HCT116 (cell line): ENCODE measurements around the gene CYP2B6. TPM values are rescaled to one million over a fixed set of nuclear protein-coding genes. Genes with fewer than 3 reads are reported as not detected.
"Not testable (repeated sequence)": the region's sequence is repeated elsewhere in the genome, so short reads cannot be mapped to it uniquely, and the experiment has no call there.

Source experiments
- ATAC-seq: fragments of 200-7000 bp; cut with Tn5 transposase; 2 replicates; pipeline ENCODE4 v1.9.1; 2020; ENCODE audit warnings: mild to moderate bottlenecking, moderate library complexity
- BruUV-seq: library from RNA; stranded (reverse); fragments of 400-500 nt; replicated peaks from 2 replicates; lab custom pipeline; 2021; lab: Mats Ljungman, UMichigan
- CTCF ChIA-PET: fragments of 300-600 bp; sonication (Branson Sonifier 250); formaldehyde crosslinking; loops from one replicate; lab custom pipeline; 2021; ENCODE audit warnings: antibody characterized with exemption; lab: Charles Lee
- POLR2A ChIA-PET: fragments of 300-600, 350-600 bp; sonication (Branson Sonifier 250); formaldehyde crosslinking; loops from one replicate; lab custom pipeline; 2021; ENCODE audit warnings: antibody characterized with exemption; lab: Charles Lee
- RAD21 ChIA-PET, 2 experiments: fragments of 300-600 bp; sonication (Branson Sonifier 250); formaldehyde crosslinking; loops; one replicate each; lab custom pipeline; 2023; ENCODE audit warnings: low total read pairs in 2 of 2; ENCODE audit not compliant: uncharacterized antibody in 2 of 2, unreplicated experiment in 2 of 2, low non-redundant PET in 1 of 2; lab: Charles Lee
- DNase-seq: peaks from one replicate; pipeline ENCODE4 v3.0.0-alpha.2; 2010; ENCODE audit warnings: low read depth, low spot score
- H2AFZ ChIP-seq: fragments of 200-600 bp; shearing (Covaris generic), sonication (generic); 2 replicates; pipeline ENCODE4 v1.6.1; 2017; ENCODE audit warnings: low read depth, mixed run types, mixed read lengths, antibody characterized with exemption, low read length; ENCODE audit not compliant: poor library complexity, severe bottlenecking
- H3K27ac ChIP-seq: 2 replicates; pipeline ENCODE4 v1.5.1; 2012; ENCODE audit warnings: low read depth, low read length
- H3K27me3 ChIP-seq: fragments of 200-600 bp; sonication (generic); 2 replicates; pipeline ENCODE4 v1.6.1; 2016; ENCODE audit warnings: mixed run types, low read length, mixed read lengths; ENCODE audit not compliant: insufficient read depth
- H3K36me3 ChIP-seq, 2 experiments: fragments of 200-500 bp in 1 of 2; fragments of 200-600 bp in 1 of 2; sonication (Bioruptor generic) in 1 of 2; sonication (generic) in 1 of 2; 2 replicates each; pipeline versions ENCODE4 v1.5.1 to v1.6.1; 2014 to 2016; ENCODE audit warnings: low read length in 2 of 2, inconsistent platforms in 1 of 2, mixed read lengths in 1 of 2, mixed run types in 1 of 2; ENCODE audit not compliant: insufficient read depth in 2 of 2, control insufficient read depth in 1 of 2
- H3K4me1 ChIP-seq, 2 experiments: fragments of 200-600 bp in 1 of 2; sonication (generic) in 1 of 2; 2 replicates each; pipeline versions ENCODE4 v1.5.1 to v1.6.1; 2012 to 2017; ENCODE audit warnings: low read length in 2 of 2, inconsistent platforms in 1 of 2, mild to moderate bottlenecking in 1 of 2, mixed read lengths in 1 of 2, mixed run types in 1 of 2, moderate library complexity in 1 of 2; ENCODE audit not compliant: insufficient read depth in 2 of 2, control insufficient read depth in 1 of 2
- H3K4me2 ChIP-seq: fragments of 200-600 bp; sonication (generic); 2 replicates; pipeline ENCODE4 v1.6.1; 2017; ENCODE audit warnings: mixed run types, low read length, mixed read lengths
- H3K4me3 ChIP-seq, 2 experiments: fragments of 200-600 bp in 1 of 2; sonication (generic) in 1 of 2; replicated peaks in 1 of 2; 2 replicates each; pipeline ENCODE4 v1.5.1; 2011 to 2016; ENCODE audit warnings: low read length in 2 of 2, control low read depth in 1 of 2, low read depth in 1 of 2, mild to moderate bottlenecking in 1 of 2, mixed read lengths in 1 of 2, mixed run types in 1 of 2
- H3K79me2 ChIP-seq: fragments of 200-600 bp; sonication (generic); 2 replicates; pipeline ENCODE4 v1.6.1; 2017; ENCODE audit warnings: mild to moderate bottlenecking, mixed run types, low read length, moderate library complexity, mixed read lengths; ENCODE audit not compliant: insufficient read depth
- H3K9ac ChIP-seq: fragments of 200-600 bp; sonication (generic); 2 replicates; pipeline ENCODE4 v1.6.1; 2016; ENCODE audit warnings: low read length, mixed read lengths
- H3K9me2 ChIP-seq: fragments of 200-600 bp; sonication (generic), shearing (Covaris generic); 2 replicates; pipeline ENCODE4 v1.6.1; 2017; ENCODE audit warnings: mixed run types, mild to moderate bottlenecking, moderate library complexity; ENCODE audit not compliant: insufficient read depth
- H3K9me3 ChIP-seq, 2 experiments: fragments of 200-500 bp in 1 of 2; fragments of 200-600 bp in 1 of 2; sonication (Bioruptor generic) in 1 of 2; sonication (generic) in 1 of 2; 2 replicates each; pipeline ENCODE4 v1.6.1; 2014 to 2017; ENCODE audit warnings: low read length in 2 of 2, mixed read lengths in 2 of 2, inconsistent platforms in 1 of 2, low read depth in 1 of 2, mild to moderate bottlenecking in 1 of 2, mixed run types in 1 of 2, moderate library complexity in 1 of 2; ENCODE audit not compliant: control insufficient read depth in 1 of 2, insufficient read depth in 1 of 2
- H4K20me1 ChIP-seq: fragments of 200-600 bp; sonication (generic), shearing (Covaris generic); 2 replicates; pipeline ENCODE4 v1.6.1; 2017; ENCODE audit warnings: mixed run types, mild to moderate bottlenecking, moderate library complexity; ENCODE audit not compliant: insufficient read depth
- CEBPB ChIP-seq: IDR thresholded peaks from 2 replicates; pipeline ENCODE4 v1.6.1; 2012; ENCODE audit warnings: low read depth
- ELF1 ChIP-seq: IDR thresholded peaks from 2 replicates; pipeline ENCODE4 v1.6.1; 2012; ENCODE audit warnings: low read depth, borderline replicate concordance
- JUND ChIP-seq: IDR thresholded peaks from 2 replicates; pipeline ENCODE4 v1.6.1; 2012
- RAD21 ChIP-seq: IDR thresholded peaks from 2 replicates; pipeline ENCODE4 v1.6.1; 2012; ENCODE audit warnings: low read depth, mild to moderate bottlenecking
- intact Hi-C: fragments of 100-400 bp; cut with micrococcal nuclease; formaldehyde crosslinking; loops from 2 replicates; pipeline ENCODE4 v1.10.0; 2022
- total RNA-seq: library from RNA; stranded (reverse); gene quantifications from one replicate; pipeline ENCODE4 v1.2.1, GENCODE V29; 2021; ENCODE audit not compliant: unreplicated experiment

The CYP2B6 gene
- total RNA-seq, 1 experiment from 2014 or later = 0.74 TPM

GRCh38 chr19:40980743-40981442 lies 10.2 kb upstream of the CYP2B6 start:
- DNase-seq, H3K9ac ChIP-seq, CTCF ChIA-PET, POLR2A ChIA-PET, H3K27me3 ChIP-seq, H4K20me1 ChIP-seq, H3K9me2 ChIP-seq, intact Hi-C loops, H2AFZ ChIP-seq, H3K36me3 ChIP-seq, RAD21 ChIA-PET, H3K79me2 ChIP-seq, H3K27ac ChIP-seq, BruUV-seq, H3K4me3 ChIP-seq, H3K4me2 ChIP-seq, H3K9me3 ChIP-seq, ATAC-seq, H3K4me1 ChIP-seq: not testable (repeated sequence)

- ATAC-seq = no peak
- intact Hi-C loops = no loop called here
- H3K27ac ChIP-seq = no peak overlapping the region
- H3K9ac ChIP-seq = no peak overlapping the region
- no peak overlapping the region for H3K4me3 ChIP-seq
- H2AFZ ChIP-seq = no peak overlapping the region
- RAD21 ChIA-PET = no interaction called here
- DNase-seq = no peak
- no peaks in the 10 kb centered on the region for H3K79me2 ChIP-seq
- H3K9me3 ChIP-seq = no peaks in the 10 kb centered on the region
- CTCF ChIA-PET = no interaction called here
- TF ChIP-seq ELF1 (no peak), RAD21 (no peak), CEBPB (no peak), JUND (no peak)
- H3K4me2 ChIP-seq = no peak overlapping the region
- H3K4me1 ChIP-seq = no peaks in the 10 kb centered on the region
- peaks cover 8% of the 10 kb centered on the region; the same call in 1 of the 2 replicates for H3K27me3 ChIP-seq
- no TSS peak for BruUV-seq
- no peaks in the 10 kb centered on the region for H3K9me2 ChIP-seq
- H3K36me3 ChIP-seq = no peaks in the 10 kb centered on the region
- POLR2A ChIA-PET = no interaction called here
- H4K20me1 ChIP-seq = no peaks in the 10 kb centered on the region
Measured at GRCh38 chr19:40981591-40981990, 9.5 kb upstream of the CYP2B6 start.
